Calu3 (cell line): ENCODE measurements around the gene ATOH1. TPM values are rescaled to one million over a fixed set of nuclear protein-coding genes. Genes with fewer than 3 reads are reported as not detected.

Experiments used
- BruUV-seq: library from RNA; stranded (reverse); fragments of 400-500 nt; replicated peaks from 2 replicates; lab custom pipeline; 2021; lab: Mats Ljungman, UMichigan
- CTCF ChIA-PET: fragments of 300-600 bp; sonication (Branson Sonifier 250); formaldehyde crosslinking; loops from one replicate; lab custom pipeline; 2022; ENCODE audit warnings: antibody characterized with exemption; lab: Charles Lee
- DNase-seq: peaks from one replicate; pipeline ENCODE4 v3.0.0; 2022
- H3K27ac Mint-ChIP-seq: one replicate; pipeline ENCODE4 v1.8.0; 2022; ENCODE audit warnings: mixed read lengths; ENCODE audit not compliant: unreplicated experiment
- H3K27me3 Mint-ChIP-seq: one replicate; pipeline ENCODE4 v1.8.0; 2022; ENCODE audit warnings: mixed read lengths; ENCODE audit not compliant: unreplicated experiment
- H3K36me3 Mint-ChIP-seq: one replicate; pipeline ENCODE4 v1.8.0; 2022; ENCODE audit warnings: mild to moderate bottlenecking, moderate library complexity, mixed read lengths; ENCODE audit not compliant: insufficient read depth, unreplicated experiment
- H3K4me1 Mint-ChIP-seq: one replicate; pipeline ENCODE4 v1.8.0; 2022; ENCODE audit warnings: mild to moderate bottlenecking, low read depth, mixed read lengths; ENCODE audit not compliant: unreplicated experiment
- H3K4me3 Mint-ChIP-seq: one replicate; pipeline ENCODE4 v1.8.0; 2022; ENCODE audit warnings: mild to moderate bottlenecking, low read depth, moderate library complexity, mixed read lengths; ENCODE audit not compliant: unreplicated experiment
- H3K9me3 Mint-ChIP-seq: one replicate; pipeline ENCODE4 v1.8.0; 2022; ENCODE audit warnings: low read depth, mixed read lengths; ENCODE audit not compliant: unreplicated experiment
- CTCF ChIP-seq: fragments of 200-600 bp; IDR thresholded peaks from one replicate; pipeline ENCODE4 v1.8.0; 2022; ENCODE audit warnings: antibody characterized with exemption; ENCODE audit not compliant: unreplicated experiment
- intact Hi-C: fragments of 100-400 bp; cut with micrococcal nuclease; formaldehyde crosslinking; loops from one replicate; pipeline ENCODE4 v1.10.0; 2022; ENCODE audit not compliant: unreplicated experiment
- total RNA-seq: library from RNA; stranded (reverse); gene quantifications from 2 replicates; pipeline ENCODE4 v1.2.3, GENCODE V29; 2022

Gene ATOH1
- total RNA-seq, 1 experiment from 2014 or later = not detected

GRCh38 chr4:93870876-93871458, 42.4 kb downstream of the ATOH1 start:
- no peak overlapping the region for H3K4me3 Mint-ChIP-seq
- no peak for TF ChIP-seq CTCF
- DNase-seq = no peak
- H3K27ac Mint-ChIP-seq = no peak overlapping the region
- intact Hi-C loops = no loop called here
- CTCF ChIA-PET = no interaction called here
- no peaks in the 10 kb centered on the region for H3K27me3 Mint-ChIP-seq
- H3K4me1 Mint-ChIP-seq = no peaks in the 10 kb centered on the region
- H3K9me3 Mint-ChIP-seq = no peaks in the 10 kb centered on the region
- H3K36me3 Mint-ChIP-seq = no peaks in the 10 kb centered on the region
- BruUV-seq = no TSS peak

DNA sequence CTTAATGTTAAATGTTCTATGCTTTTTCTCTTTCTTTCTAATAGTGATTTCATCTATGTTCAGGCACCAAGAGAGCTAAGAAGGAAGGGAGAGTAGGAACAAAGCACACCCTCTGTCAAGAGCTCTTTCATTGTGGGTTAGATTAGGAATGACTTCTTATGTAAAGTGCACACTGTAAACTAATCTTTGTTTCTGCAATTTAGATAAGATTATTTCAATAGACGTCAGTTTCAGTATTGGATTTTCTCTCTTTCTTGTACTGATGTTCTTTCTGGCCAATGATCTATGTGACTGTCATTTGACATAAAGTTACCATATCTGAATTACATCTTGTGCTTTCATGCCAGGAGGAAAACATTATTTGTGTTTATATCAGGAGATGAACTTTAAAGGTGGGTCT, 48.2 kb downstream of the ATOH1 start:
- intact Hi-C loops = no loop called here
- H3K4me3 Mint-ChIP-seq = no peak overlapping the region
- no peak for DNase-seq
- peaks cover 17% of the 10 kb centered on the region for H3K27me3 Mint-ChIP-seq
- no peaks in the 10 kb centered on the region for H3K9me3 Mint-ChIP-seq
- no peak overlapping the region for H3K27ac Mint-ChIP-seq
- BruUV-seq = no TSS peak
- no peaks in the 10 kb centered on the region for H3K36me3 Mint-ChIP-seq
- no peak for TF ChIP-seq CTCF
- no peaks in the 10 kb centered on the region for H3K4me1 Mint-ChIP-seq
- CTCF ChIA-PET = no interaction called here

- CTCF ChIA-PET = no interaction called here
- H3K27me3 Mint-ChIP-seq = peaks cover 17% of the 10 kb centered on the region
- H3K9me3 Mint-ChIP-seq = no peaks in the 10 kb centered on the region
- H3K4me3 Mint-ChIP-seq = no peak overlapping the region
- no peaks in the 10 kb centered on the region for H3K4me1 Mint-ChIP-seq
- H3K36me3 Mint-ChIP-seq = no peaks in the 10 kb centered on the region
- BruUV-seq = no TSS peak
- H3K27ac Mint-ChIP-seq = no peak overlapping the region
- TF ChIP-seq CTCF = no peak
- intact Hi-C loops = no loop called here
- DNase-seq = no peak
These were observed 50.0 kb downstream of the ATOH1 start for GRCh38 chr4:93878566-93878965.

DNA sequence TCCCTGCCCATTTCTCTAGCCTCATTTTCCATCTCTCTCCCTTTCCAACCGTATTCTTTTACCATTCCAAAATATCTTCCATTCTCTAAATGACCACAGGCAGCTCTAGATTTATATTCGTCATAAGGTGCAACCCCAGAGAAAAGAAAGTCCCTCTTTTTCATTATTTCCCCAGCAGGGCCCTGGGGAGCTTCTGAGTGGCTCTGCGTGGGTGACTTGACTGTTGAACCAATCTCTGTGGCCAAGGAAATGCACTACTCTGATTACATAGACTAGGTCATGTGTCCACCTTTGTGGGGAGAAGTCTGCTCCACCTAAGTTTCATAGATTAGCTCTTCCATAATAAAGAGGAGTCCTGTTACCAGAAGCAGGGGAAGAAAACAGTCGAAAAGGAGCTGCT, 51.4 kb downstream of the ATOH1 start:
- H3K4me3 Mint-ChIP-seq = no peak overlapping the region
- CTCF ChIA-PET = no interaction called here

More for the DNA sequence above, 51.4 kb downstream of the ATOH1 start:
- H3K27me3 Mint-ChIP-seq = peaks cover 17% of the 10 kb centered on the region
- H3K36me3 Mint-ChIP-seq = no peaks in the 10 kb centered on the region
- no peak overlapping the region for H3K27ac Mint-ChIP-seq
- no peaks in the 10 kb centered on the region for H3K4me1 Mint-ChIP-seq
- BruUV-seq = no TSS peak
- intact Hi-C loops = no loop called here
- H3K9me3 Mint-ChIP-seq = no peaks in the 10 kb centered on the region
- TF ChIP-seq CTCF = no peak
- DNase-seq = no peak
